GM12874 (cell line): ENCODE measurements around the gene CCDC124.

Experiments used
- CTCF ChIP-seq: IDR thresholded peaks from 2 replicates; pipeline ENCODE4 v1.5.1; 2011; ENCODE audit warnings: low read depth, mild to moderate bottlenecking, control low read depth, low read length, moderate library complexity; ENCODE audit not compliant: insufficient read depth

CCDC124 gene

GRCh38 chr19:17948931-17949930 is 16.4 kb downstream of the CCDC124 start:
- no peak for TF ChIP-seq CTCF

- TF ChIP-seq CTCF: no peak
Measured at GRCh38 chr19:17949956-17950309, 17.1 kb downstream of the CCDC124 start.

- no peak for TF ChIP-seq CTCF
Measured at GRCh38 chr19:17950310-17951156, 17.7 kb downstream of the CCDC124 start.

GRCh38 chr19:17951157-17951989 is 18.6 kb downstream of the CCDC124 start:
- TF ChIP-seq CTCF: no peak

- TF ChIP-seq CTCF: no peak
Measured at GRCh38 chr19:17951990-17952976, 19.5 kb downstream of the CCDC124 start.

GRCh38 chr19:17953316-17953801 is 20.5 kb downstream of the CCDC124 start:
- no peak for TF ChIP-seq CTCF
